G401.6 (cell line): ENCODE results near the gene GRM6.

ENCODE experiments used
- FAIRE-seq: peaks from 2 replicates; lab custom pipeline; 2012; peaks lifted over from hg19 to GRCh38; lab: Jason Lieb, UNC

GRM6 gene

GRCh38 chr5:178983728-178984127 lies 11.4 kb downstream of the GRM6 start:
- FAIRE-seq, result no peak

- FAIRE-seq, result no peak
Observed at GRCh38 chr5:178982941-178983340, 12.2 kb downstream of the GRM6 start.

GRCh38 chr5:178981381-178981780 lies 13.7 kb downstream of the GRM6 start:
- FAIRE-seq, result no peak

- no peak for FAIRE-seq
Observed at GRCh38 chr5:178965465-178966055, 29.6 kb downstream of the GRM6 start.

GRCh38 chr5:178941361-178941760 lies 53.8 kb downstream of the GRM6 start:
- no peak for FAIRE-seq

- no peak for FAIRE-seq
Observed at GRCh38 chr5:178940569-178941360, 54.4 kb downstream of the GRM6 start, which contains the start of gene ZNF454. TSS of gene ZNF454 (plus strand) at chr5:178941198. CDS start at chr5:178942792, 1,594 bp downstream.

- FAIRE-seq, result no peak
Observed at GRCh38 chr5:178931846-178932760, 63.0 kb downstream of the GRM6 start.
